Measurements from ENCODE around the gene PKLR.

The PKLR gene

GRCh38 chr1:155261852-155262673 is 39.2 kb downstream of the PKLR start, which contains the start of gene SCAMP3:
Gene SCAMP3 (minus strand): TSS chr1:155262360. CDS start chr1:155262151, 209 bp downstream.
- H3K27ac ChIP-seq (replicated peaks), result peak within 1 kb of the TSS; percentile 80
- TF ChIP-seq SPI1 (IDR thresholded peaks at IDR 0.05; ENCODE audit: borderline replicate concordance, low read depth), result peak; percentile 81; the same call in 1 of the 2 replicates
- no peak for TF ChIP-seq REST (IDR thresholded peaks at IDR 0.05; ENCODE audit: insufficient replicate concordance, low read depth)
- peak; percentile 93 for TF ChIP-seq POLR2AphosphoS5 (IDR thresholded peaks at IDR 0.05; ENCODE audit: low read depth)
- TF ChIP-seq GABPA (IDR thresholded peaks at IDR 0.05; ENCODE audit: low read depth), result peak; percentile 64
- TF ChIP-seq CTCF (IDR thresholded peaks at IDR 0.05; ENCODE audit: insufficient read depth, low read length), result no peak
- peak within 1 kb of the TSS; percentile 82 for H3K4me3 ChIP-seq (replicated peaks; ENCODE audit: insufficient read depth, low read length)
- peak; percentile 98 for DNase-seq (ENCODE audit: low read depth in 1 of 2, low spot score in 1 of 2)
- no peaks in the 10 kb centered on the region for H3K27me3 ChIP-seq (ENCODE audit: insufficient read depth, poor library complexity, severe bottlenecking)

GRCh38 chr1:155261493-155261851 is 39.8 kb downstream of the PKLR start:
- peak overlapping the region; percentile 80 for H3K27ac ChIP-seq (replicated peaks)
- H3K4me3 ChIP-seq (replicated peaks; ENCODE audit: insufficient read depth, low read length), result peak overlapping the region; percentile 82
- H3K27me3 ChIP-seq (ENCODE audit: insufficient read depth, poor library complexity, severe bottlenecking), result no peaks in the 10 kb centered on the region
- DNase-seq (ENCODE audit: low read depth in 1 of 2, low spot score in 1 of 2), result peak in 1 of 2 experiments; percentile 26
- TF ChIP-seq REST (IDR thresholded peaks at IDR 0.05; ENCODE audit: insufficient replicate concordance, low read depth) (no peak), POLR2AphosphoS5 (IDR thresholded peaks at IDR 0.05; ENCODE audit: low read depth) (no peak), SPI1 (IDR thresholded peaks at IDR 0.05; ENCODE audit: borderline replicate concordance, low read depth) (no peak), GABPA (IDR thresholded peaks at IDR 0.05; ENCODE audit: low read depth) (peak; percentile 75)

GRCh38 chr1:155260276-155260675 is 41.0 kb downstream of the PKLR start:
- no peak overlapping the region for H3K4me3 ChIP-seq (replicated peaks; ENCODE audit: insufficient read depth, low read length)
- TF ChIP-seq GABPA (IDR thresholded peaks at IDR 0.05; ENCODE audit: low read depth) (no peak), POLR2AphosphoS5 (IDR thresholded peaks at IDR 0.05; ENCODE audit: low read depth) (no peak), CTCF (IDR thresholded peaks at IDR 0.05; ENCODE audit: insufficient read depth, low read length) (no peak), REST (IDR thresholded peaks at IDR 0.05; ENCODE audit: insufficient replicate concordance, low read depth) (no peak), SPI1 (IDR thresholded peaks at IDR 0.05; ENCODE audit: borderline replicate concordance, low read depth) (no peak)
- DNase-seq (ENCODE audit: low read depth in 1 of 2, low spot score in 1 of 2), result no peak
- no peak overlapping the region for H3K27ac ChIP-seq (replicated peaks)
- no peaks in the 10 kb centered on the region for H3K27me3 ChIP-seq (ENCODE audit: insufficient read depth, poor library complexity, severe bottlenecking)
